GM23248 (cell line): ENCODE data around the gene VWA8.

Experiments used
- EZH2 ChIP-seq: fragments of 200-600 bp; sonication (generic); IDR thresholded peaks from 2 replicates; pipeline ENCODE4 v1.6.1; 2018; ENCODE audit warnings: antibody characterized with exemption, mild to moderate bottlenecking; ENCODE audit not compliant: insufficient read depth, poor library complexity, severe bottlenecking
- EZH2phosphoT487 ChIP-seq: fragments of 200-600 bp; sonication (generic); IDR thresholded peaks from 2 replicates; pipeline ENCODE4 v1.6.1; 2018; ENCODE audit warnings: antibody characterized with exemption, moderate library complexity, mild to moderate bottlenecking, low read depth; ENCODE audit not compliant: insufficient read depth

DNA sequence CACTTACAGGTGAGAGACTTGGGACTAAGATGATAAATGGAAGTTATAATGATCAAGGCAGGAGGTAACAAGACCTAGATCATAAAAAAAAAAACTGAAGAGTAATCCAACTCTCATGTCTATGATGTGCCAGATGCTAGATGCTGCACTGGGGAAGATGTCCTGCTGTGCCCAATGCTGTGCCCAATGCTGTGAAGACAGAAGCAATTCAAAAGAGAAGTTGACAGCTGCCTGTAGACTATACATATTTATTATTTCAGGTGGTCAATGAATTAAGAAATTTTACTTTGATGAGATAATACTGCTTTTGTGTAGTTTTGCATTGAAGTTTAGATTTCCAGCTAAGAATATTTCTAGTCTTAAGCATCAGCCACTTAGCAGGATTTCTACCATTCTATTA, 21.5 kb downstream of the VWA8 start:
- TF ChIP-seq EZH2 (no peak), EZH2phosphoT487 (no peak)
